SIG-M5 treated with dmso at 0.1 percent for 504 hours (cell line): ENCODE measurements around the gene ZNF362.
"Not testable (repeated sequence)": the region's sequence is repeated elsewhere in the genome, so short reads cannot be mapped to it uniquely, and the experiment has no call there.

ENCODE experiments used
- DNase-seq: peaks from one replicate; lab custom pipeline; 2025; ENCODE audit not compliant: unreplicated experiment; lab: John Stamatoyannopoulos, UW

ZNF362 gene

GRCh38 chr1:33256471-33257206 is at the start of gene ZNF362:
ZNF362 (plus strand) TSS chr1:33256492; CDS start chr1:33270575, 14,083 bp downstream.
- DNase-seq = peak; percentile 71

- no peak for DNase-seq
Observed at GRCh38 chr1:33211972-33212371, 44.3 kb upstream of the ZNF362 start.

- no peak for DNase-seq
Observed at GRCh38 chr1:33219886-33220661, 36.2 kb upstream of the ZNF362 start.

- DNase-seq = no peak
Observed at GRCh38 chr1:33220676-33221384, 35.5 kb upstream of the ZNF362 start.

GRCh38 chr1:33221385-33221758 is 34.9 kb upstream of the ZNF362 start:
- no peak for DNase-seq

GRCh38 chr1:33222381-33222780 is 33.9 kb upstream of the ZNF362 start:
- DNase-seq = no peak

GRCh38 chr1:33224166-33224707 is 32.1 kb upstream of the ZNF362 start:
- no peak for DNase-seq

- no peak for DNase-seq
Observed at GRCh38 chr1:33225586-33225985, 30.7 kb upstream of the ZNF362 start.

- no peak for DNase-seq
Observed at GRCh38 chr1:33228935-33229487, 27.3 kb upstream of the ZNF362 start.

GRCh38 chr1:33231166-33231565 is 25.1 kb upstream of the ZNF362 start:
- no peak for DNase-seq

GRCh38 chr1:33232716-33233115 is 23.6 kb upstream of the ZNF362 start:
- DNase-seq = no peak

GRCh38 chr1:33234131-33234530 is 22.2 kb upstream of the ZNF362 start:
- DNase-seq = no peak

- no peak for DNase-seq
Observed at GRCh38 chr1:33234588-33234990, 21.7 kb upstream of the ZNF362 start.

GRCh38 chr1:33235521-33235920 is 20.8 kb upstream of the ZNF362 start:
- no peak for DNase-seq

GRCh38 chr1:33236498-33236897 is 19.8 kb upstream of the ZNF362 start:
- no peak for DNase-seq

GRCh38 chr1:33237579-33237978 is 18.7 kb upstream of the ZNF362 start:
- DNase-seq = no peak

GRCh38 chr1:33238194-33238724 is 18.0 kb upstream of the ZNF362 start:
- not testable (repeated sequence) for DNase-seq

GRCh38 chr1:33239410-33239809 is 16.9 kb upstream of the ZNF362 start:
- DNase-seq = not testable (repeated sequence)

GRCh38 chr1:33241866-33242265 is 14.4 kb upstream of the ZNF362 start:
- DNase-seq = no peak

GRCh38 chr1:33242652-33243051 is 13.6 kb upstream of the ZNF362 start:
- no peak for DNase-seq
